Measurements from ENCODE around the gene ERMARD.

The ERMARD gene

DNA sequence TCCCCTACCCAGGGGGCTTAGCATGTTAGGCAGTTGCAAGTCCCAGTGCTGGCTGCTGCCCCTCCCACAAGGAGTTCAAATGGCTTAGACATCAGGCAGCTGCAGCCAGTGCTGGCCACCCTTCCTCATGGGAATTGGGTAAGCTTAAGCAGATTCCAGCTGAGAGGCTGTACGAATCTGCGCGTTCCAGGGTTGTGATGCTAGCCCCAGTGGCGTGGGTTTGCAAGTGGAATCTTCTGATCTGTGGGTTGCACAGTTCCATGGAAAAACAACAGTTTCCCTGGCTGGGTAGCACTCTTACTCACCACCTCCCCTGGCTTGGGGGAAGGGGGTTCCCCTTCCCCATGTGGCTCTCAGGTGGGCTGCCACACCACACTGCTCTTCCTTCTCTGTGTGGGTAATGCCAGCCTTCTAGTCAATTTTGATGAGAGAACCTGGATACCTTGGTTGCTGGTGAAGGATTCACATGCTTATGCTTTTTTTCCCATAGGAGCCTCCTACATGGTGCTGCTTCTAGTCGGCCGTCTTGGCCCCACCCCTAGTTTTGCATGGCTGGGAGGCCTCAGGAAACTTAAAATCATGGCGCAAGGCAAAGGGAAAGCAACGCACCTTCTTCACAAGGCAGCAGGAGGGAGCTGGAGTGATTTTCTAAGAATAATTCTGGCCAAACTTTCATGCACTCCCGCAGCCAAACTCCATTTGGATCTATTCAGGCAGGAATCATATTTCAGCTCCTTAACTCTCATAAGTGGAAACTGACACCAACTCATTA lies 13.0 kb upstream of the ERMARD start:
- peak; percentile 37 for DNase-seq (ENCODE audit: low read depth)
- H3K4me3 ChIP-seq (ENCODE audit: low read depth, low read length): no peak overlapping the region
- peak; percentile 4 for TF ChIP-seq CTCF (conservative IDR thresholded peaks at IDR 0.05; ENCODE audit: low read depth, low read length)

DNA sequence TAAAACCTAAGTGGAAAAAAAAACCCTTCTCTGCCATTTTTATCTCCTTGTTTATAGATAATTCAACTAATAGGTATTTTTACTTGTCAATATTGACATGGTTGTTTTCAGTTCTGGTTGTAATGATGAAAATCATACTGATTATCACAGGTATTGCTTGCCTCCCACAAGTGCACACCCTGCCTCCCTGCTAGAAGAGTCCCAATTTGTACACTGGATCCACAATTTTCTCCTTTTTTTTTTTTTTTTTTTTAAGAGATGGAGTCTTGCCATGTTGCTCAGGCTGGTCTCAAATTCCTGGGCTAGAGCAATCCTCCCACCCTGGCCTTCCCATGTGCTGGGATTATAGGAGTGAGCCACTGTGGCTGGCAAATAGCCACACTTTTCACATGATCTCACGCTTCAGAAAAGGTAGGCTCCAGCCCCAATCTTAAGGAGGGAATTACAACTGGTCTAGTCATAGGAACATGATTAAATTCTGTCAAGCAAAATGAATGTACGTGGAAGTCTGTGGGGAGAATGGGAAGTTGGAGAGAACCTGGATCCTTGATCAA lies 12.4 kb upstream of the ERMARD start:
- DNase-seq (ENCODE audit: low read depth): no peak
- no peak overlapping the region for H3K4me3 ChIP-seq (ENCODE audit: low read depth, low read length)
- no peak for TF ChIP-seq CTCF (conservative IDR thresholded peaks at IDR 0.05; ENCODE audit: low read depth, low read length)

DNA sequence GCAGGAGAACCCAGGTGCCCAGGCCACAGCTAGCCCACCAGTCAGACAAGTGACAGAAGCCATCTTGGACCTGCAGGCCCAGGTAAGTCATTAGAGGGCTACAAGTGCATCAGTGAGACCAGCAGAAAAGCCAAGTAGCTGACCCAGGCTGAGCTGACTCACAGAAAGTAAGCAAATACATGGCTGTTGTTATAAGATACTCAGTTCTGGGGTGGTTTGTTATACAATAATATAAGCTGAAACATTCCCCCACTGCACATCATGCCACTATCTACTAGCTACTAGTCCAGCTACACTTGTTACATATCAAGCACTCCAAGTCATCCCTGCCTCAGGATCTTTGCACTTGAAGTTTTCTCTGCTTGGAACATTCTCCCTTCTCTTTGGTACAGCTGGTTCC lies 10.1 kb upstream of the ERMARD start:
- no peak for DNase-seq (ENCODE audit: low read depth)
- no peak overlapping the region for H3K4me3 ChIP-seq (ENCODE audit: low read depth, low read length)
- TF ChIP-seq CTCF (conservative IDR thresholded peaks at IDR 0.05; ENCODE audit: low read depth, low read length): no peak

DNA sequence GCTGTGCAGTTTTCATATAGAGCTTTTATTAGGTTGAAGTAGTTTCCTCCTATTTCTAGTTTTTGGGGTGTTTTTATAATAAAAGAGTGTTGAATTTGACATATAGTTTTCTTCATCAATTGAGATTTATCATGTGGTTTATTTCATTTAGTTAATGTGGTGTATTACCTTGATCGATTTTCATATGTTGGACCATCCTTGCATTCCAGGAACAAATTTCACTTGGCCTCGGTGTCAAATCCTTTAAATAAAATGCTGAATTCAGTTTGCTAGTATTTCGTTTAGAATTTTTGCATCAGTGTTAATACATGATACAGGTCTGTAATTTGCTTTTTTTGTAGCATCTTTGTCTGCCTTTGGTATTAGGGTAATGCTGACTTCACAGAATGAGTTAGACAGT lies 6.0 kb upstream of the ERMARD start:
- TF ChIP-seq CTCF (conservative IDR thresholded peaks at IDR 0.05; ENCODE audit: low read depth, low read length): no peak
- DNase-seq (ENCODE audit: low read depth): no peak
- H3K4me3 ChIP-seq (ENCODE audit: low read depth, low read length): no peak overlapping the region

DNA sequence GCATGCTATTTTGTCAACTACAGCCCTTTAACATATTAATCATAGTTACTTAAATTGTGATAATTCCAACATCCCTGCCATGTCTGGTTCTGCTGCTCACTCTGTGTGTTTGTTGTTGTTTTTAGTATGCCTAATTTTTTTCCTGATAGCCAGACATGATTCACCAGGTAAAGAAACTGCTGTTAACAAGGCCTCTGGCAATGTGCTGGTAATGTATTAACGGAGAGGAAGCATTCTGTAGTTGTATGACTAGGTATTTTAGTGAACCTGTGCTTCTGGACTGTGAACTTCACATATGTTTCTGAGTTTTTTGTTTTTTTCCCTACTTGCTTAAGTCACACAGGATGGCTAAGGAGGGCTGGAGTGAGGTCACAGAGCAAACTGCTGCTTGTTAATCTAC lies 4.9 kb upstream of the ERMARD start:
- no peak for DNase-seq (ENCODE audit: low read depth)
- no peak for TF ChIP-seq CTCF (conservative IDR thresholded peaks at IDR 0.05; ENCODE audit: low read depth, low read length)
- no peak overlapping the region for H3K4me3 ChIP-seq (ENCODE audit: low read depth, low read length)

DNA sequence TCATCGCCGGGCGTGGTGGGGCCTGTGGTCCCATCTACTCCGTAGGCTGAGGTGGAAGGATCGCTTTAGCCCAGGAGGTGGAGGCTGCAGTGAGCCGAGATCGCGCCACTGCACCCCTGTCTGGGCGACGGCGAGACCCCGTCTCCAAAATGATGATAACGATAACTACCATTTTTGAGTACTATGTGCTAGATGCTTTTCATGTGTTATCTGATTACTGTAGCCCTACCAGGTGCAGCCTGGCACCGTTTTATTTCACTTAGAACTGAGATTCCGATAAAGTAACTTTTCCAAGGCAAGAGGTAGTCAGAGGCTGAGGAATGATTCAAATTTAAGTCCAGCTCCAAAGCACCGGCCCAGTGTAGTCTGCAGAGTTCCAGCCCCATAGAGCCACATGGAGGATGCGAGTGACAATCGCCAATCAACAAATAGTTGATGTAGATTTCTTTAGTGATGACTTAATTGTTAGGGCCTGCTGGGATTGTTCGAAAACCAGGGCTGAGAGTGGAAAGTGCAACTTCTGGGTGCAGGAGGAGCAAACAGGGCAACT lies 727 bp downstream of the ERMARD start:
- no peak for DNase-seq (ENCODE audit: low read depth)
- H3K4me3 ChIP-seq (ENCODE audit: low read depth, low read length): peak overlapping the region; percentile 82
- peak; percentile 27 for TF ChIP-seq CTCF (conservative IDR thresholded peaks at IDR 0.05; ENCODE audit: low read depth, low read length)

GRCh38 chr6:169755162-169755561 lies 3.7 kb downstream of the ERMARD start:
- TF ChIP-seq CTCF (conservative IDR thresholded peaks at IDR 0.05; ENCODE audit: low read depth, low read length): no peak
- H3K4me3 ChIP-seq (ENCODE audit: low read depth, low read length): no peak overlapping the region
- DNase-seq (ENCODE audit: low read depth): no peak
